ENCODE results near the gene PTTG1IP2.

GRCh38 chr7:90453931-90454330 is 15.5 kb upstream of the PTTG1IP2 start:
- no peak for TF ChIP-seq CTCF (IDR thresholded peaks at IDR 0.05)
- TF ChIP-seq POLR2A (IDR thresholded peaks at IDR 0.05), result no peak

Measured in lower leg skin (tissue), 3 donors.